ENCODE measurements around the gene STT3B.

Gene STT3B

DNA sequence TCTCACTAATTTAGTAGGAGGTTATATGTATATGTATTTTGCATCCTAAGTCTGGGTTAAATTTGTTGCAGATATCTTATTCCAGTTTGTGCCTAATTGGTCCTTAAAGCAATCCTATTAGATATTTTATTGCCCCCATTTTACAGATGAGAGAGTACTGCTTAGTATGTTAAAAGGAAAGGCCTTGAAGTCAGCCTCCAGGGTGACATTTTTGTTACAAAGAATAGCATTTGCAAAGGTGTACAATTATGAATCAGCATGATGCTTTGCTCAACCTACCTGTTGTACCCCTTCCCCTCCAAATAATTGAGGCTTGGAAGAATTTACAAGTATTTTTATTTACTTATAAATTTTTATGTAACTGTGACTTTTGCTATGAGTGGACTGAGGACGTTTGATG, 14.0 kb downstream of the STT3B start:
- peaks cover 3% of the 10 kb centered on the region in 2 experiments for H3K4me1 ChIP-seq (ENCODE audit: control insufficient read depth in 1 of 2, insufficient read depth in 2 of 2, low read length in 2 of 2)
- H2BK5ac ChIP-seq (ENCODE audit: low read depth, low read length, poor library complexity) = no peak overlapping the region
- no peaks in the 10 kb centered on the region for H3K27me3 ChIP-seq (ENCODE audit: insufficient read depth, low read length)
- H3K9me3 ChIP-seq (ENCODE audit: insufficient read depth, low read depth, low read length) = no peaks in the 10 kb centered on the region
- no CpG with 5 or more reads among the region's 1 CpG for WGBS (ENCODE audit: extremely low coverage, insufficient coverage, insufficient read length)
- no peak overlapping the region for H4K8ac ChIP-seq (ENCODE audit: low read depth, low read length)
- no peak overlapping the region for H3K9ac ChIP-seq (ENCODE audit: low read length)
- peaks cover under 1% of the 10 kb centered on the region for H3K79me2 ChIP-seq (ENCODE audit: control insufficient read depth, insufficient read depth, low read length, poor library complexity)
- peak in 1 of 2 donors; percentile 53 for DNase-seq
- no peak overlapping the region for H2AFZ ChIP-seq (ENCODE audit: insufficient read depth, low read length, poor library complexity)
- H2AK5ac ChIP-seq (ENCODE audit: low read length) = no peak overlapping the region
- peak overlapping the region; percentile 27 for H3K4ac ChIP-seq (ENCODE audit: low read depth, low read length)
- no peak overlapping the region for H4K91ac ChIP-seq (ENCODE audit: low read depth, low read length)
- no peak overlapping the region for H3K27ac ChIP-seq (ENCODE audit: low read depth, low read length)
- H3K18ac ChIP-seq (ENCODE audit: low read length) = no peak overlapping the region
- H3K4me2 ChIP-seq (ENCODE audit: low read length) = no peak overlapping the region
- no peak overlapping the region for H2BK12ac ChIP-seq (ENCODE audit: low read length)
- no peak overlapping the region for H3K4me3 ChIP-seq (ENCODE audit: low read depth, low read length)
- H4K12ac ChIP-seq (ENCODE audit: low read depth, low read length) = no peak overlapping the region
- no peak overlapping the region for H3K23ac ChIP-seq (ENCODE audit: low read length)
- no peaks in the 10 kb centered on the region for H3K79me1 ChIP-seq (ENCODE audit: low read length)
- H3K14ac ChIP-seq (ENCODE audit: low read length) = no peak overlapping the region
- H2BK120ac ChIP-seq (ENCODE audit: insufficient read depth, low read length, poor library complexity) = no peak overlapping the region
- H3K36me3 ChIP-seq (ENCODE audit: control insufficient read depth in 1 of 2, insufficient read depth in 2 of 2, low read length in 2 of 2) = peaks cover 0 to 2% of the 10 kb centered on the region in 2 experiments

GRCh38 chr3:31550452-31551251, 17.9 kb downstream of the STT3B start:
- no peak overlapping the region for H3K23ac ChIP-seq (ENCODE audit: low read length)
- no peaks in the 10 kb centered on the region for H3K36me3 ChIP-seq (ENCODE audit: control insufficient read depth in 1 of 2, insufficient read depth in 2 of 2, low read length in 2 of 2)
- H2BK120ac ChIP-seq (ENCODE audit: insufficient read depth, low read length, poor library complexity) = no peak overlapping the region
- WGBS (ENCODE audit: extremely low coverage, insufficient coverage, insufficient read length) = no CpG with 5 or more reads among the region's 2 CpGs
- no peak overlapping the region for H3K27ac ChIP-seq (ENCODE audit: low read depth, low read length)
- no peak overlapping the region for H3K14ac ChIP-seq (ENCODE audit: low read length)
- no peak overlapping the region for H2BK5ac ChIP-seq (ENCODE audit: low read depth, low read length, poor library complexity)
- no peak overlapping the region for H3K4me2 ChIP-seq (ENCODE audit: low read length)
- no peak overlapping the region for H4K8ac ChIP-seq (ENCODE audit: low read depth, low read length)
- H3K79me2 ChIP-seq (ENCODE audit: control insufficient read depth, insufficient read depth, low read length, poor library complexity) = peaks cover 2% of the 10 kb centered on the region
- H3K18ac ChIP-seq (ENCODE audit: low read length) = no peak overlapping the region
- peak overlapping the region; percentile 86 for H3K4ac ChIP-seq (ENCODE audit: low read depth, low read length)
- no peaks in the 10 kb centered on the region for H3K27me3 ChIP-seq (ENCODE audit: insufficient read depth, low read length)
- no peaks in the 10 kb centered on the region for H3K9me3 ChIP-seq (ENCODE audit: insufficient read depth, low read depth, low read length)
- DNase-seq = peak in 1 of 2 donors; percentile 55
- H3K4me1 ChIP-seq (ENCODE audit: control insufficient read depth in 1 of 2, insufficient read depth in 2 of 2, low read length in 2 of 2) = peaks cover 3% of the 10 kb centered on the region in 2 experiments
- H3K4me3 ChIP-seq (ENCODE audit: low read depth, low read length) = no peak overlapping the region
- no peak overlapping the region for H2AK5ac ChIP-seq (ENCODE audit: low read length)
- H2AFZ ChIP-seq (ENCODE audit: insufficient read depth, low read length, poor library complexity) = no peak overlapping the region
- H3K9ac ChIP-seq (ENCODE audit: low read length) = no peak overlapping the region
- no peak overlapping the region for H4K91ac ChIP-seq (ENCODE audit: low read depth, low read length)
- no peak overlapping the region for H4K12ac ChIP-seq (ENCODE audit: low read depth, low read length)
- H3K79me1 ChIP-seq (ENCODE audit: low read length) = no peaks in the 10 kb centered on the region
- H2BK12ac ChIP-seq (ENCODE audit: low read length) = no peak overlapping the region

DNA sequence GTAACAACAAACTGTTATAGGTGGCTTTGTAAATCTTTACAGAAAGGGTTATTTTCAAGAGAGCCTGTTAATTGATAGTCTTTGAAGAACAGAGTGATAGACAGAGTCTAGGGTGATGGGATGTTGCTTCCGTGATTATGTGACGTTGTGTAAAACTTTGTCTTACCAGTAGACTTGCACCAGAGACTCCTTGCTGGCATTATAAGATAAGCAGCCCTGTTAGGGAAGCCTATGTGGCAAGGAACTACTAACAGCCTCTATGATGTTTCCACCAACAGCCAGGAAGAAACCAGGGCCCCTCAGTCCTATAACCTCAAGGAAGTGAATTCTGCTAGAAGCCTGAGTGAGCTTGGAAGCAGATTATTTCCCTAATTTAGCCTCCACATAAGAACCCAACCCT, 18.9 kb downstream of the STT3B start:
- Histone ChIP-seq H3K9me3 (ENCODE audit: insufficient read depth, low read depth, low read length) (no peaks in the 10 kb centered on the region), H3K4me3 (ENCODE audit: low read depth, low read length) (no peak overlapping the region), H2BK5ac (ENCODE audit: low read depth, low read length, poor library complexity) (no peak overlapping the region), H3K23ac (ENCODE audit: low read length) (no peak overlapping the region), H2AFZ (ENCODE audit: insufficient read depth, low read length, poor library complexity) (no peak overlapping the region), H3K18ac (ENCODE audit: low read length) (no peak overlapping the region), H3K4me2 (ENCODE audit: low read length) (no peak overlapping the region), H4K8ac (ENCODE audit: low read depth, low read length) (no peak overlapping the region), H3K4me1 (ENCODE audit: control insufficient read depth in 1 of 2, insufficient read depth in 2 of 2, low read length in 2 of 2) (no peaks in the 10 kb centered on the region), H3K79me2 (ENCODE audit: control insufficient read depth, insufficient read depth, low read length, poor library complexity) (peaks cover 2% of the 10 kb centered on the region), H2BK12ac (ENCODE audit: low read length) (no peak overlapping the region), H3K14ac (ENCODE audit: low read length) (no peak overlapping the region), H2BK120ac (ENCODE audit: insufficient read depth, low read length, poor library complexity) (no peak overlapping the region), H4K91ac (ENCODE audit: low read depth, low read length) (no peak overlapping the region), H4K12ac (ENCODE audit: low read depth, low read length) (no peak overlapping the region), H3K79me1 (ENCODE audit: low read length) (no peaks in the 10 kb centered on the region), H3K27me3 (ENCODE audit: insufficient read depth, low read length) (no peaks in the 10 kb centered on the region), H3K4ac (ENCODE audit: low read depth, low read length) (peak overlapping the region; percentile 43), H2AK5ac (ENCODE audit: low read length) (no peak overlapping the region), H3K9ac (ENCODE audit: low read length) (no peak overlapping the region), H3K27ac (ENCODE audit: low read depth, low read length) (no peak overlapping the region), H3K36me3 (ENCODE audit: control insufficient read depth in 1 of 2, insufficient read depth in 2 of 2, low read length in 2 of 2) (no peaks in the 10 kb centered on the region)
- DNase-seq = no peak
- no CpG with 5 or more reads among the region's 2 CpGs for WGBS (ENCODE audit: extremely low coverage, insufficient coverage, insufficient read length)

DNA sequence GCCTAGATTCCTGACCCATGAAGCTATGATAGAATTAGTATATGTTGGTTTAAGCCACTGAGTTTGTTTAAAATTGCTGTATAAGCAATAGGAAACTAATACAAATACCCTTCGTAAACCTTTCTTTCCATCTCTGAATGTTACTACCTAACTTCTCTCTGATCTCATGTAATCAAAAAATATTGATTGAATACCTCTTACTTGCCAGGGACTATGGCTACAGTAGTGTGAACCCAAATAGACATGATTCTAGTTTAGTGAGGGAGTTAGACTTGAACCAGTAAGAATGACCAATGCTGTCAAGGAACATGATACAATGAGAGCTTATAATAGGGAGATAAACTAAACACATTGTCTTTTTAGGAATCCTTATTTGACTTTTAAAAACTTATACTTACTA, 19.4 kb downstream of the STT3B start:
- H2AFZ ChIP-seq (ENCODE audit: insufficient read depth, low read length, poor library complexity) = no peak overlapping the region
- H3K14ac ChIP-seq (ENCODE audit: low read length) = no peak overlapping the region
- H2BK12ac ChIP-seq (ENCODE audit: low read length) = no peak overlapping the region
- H3K18ac ChIP-seq (ENCODE audit: low read length) = no peak overlapping the region
- no peaks in the 10 kb centered on the region for H3K79me1 ChIP-seq (ENCODE audit: low read length)
- H3K4me3 ChIP-seq (ENCODE audit: low read depth, low read length) = no peak overlapping the region
- no peak overlapping the region for H4K8ac ChIP-seq (ENCODE audit: low read depth, low read length)
- H3K4me2 ChIP-seq (ENCODE audit: low read length) = no peak overlapping the region
- H3K79me2 ChIP-seq (ENCODE audit: control insufficient read depth, insufficient read depth, low read length, poor library complexity) = peaks cover 2% of the 10 kb centered on the region
- no peaks in the 10 kb centered on the region for H3K27me3 ChIP-seq (ENCODE audit: insufficient read depth, low read length)
- H2BK120ac ChIP-seq (ENCODE audit: insufficient read depth, low read length, poor library complexity) = no peak overlapping the region
- no peaks in the 10 kb centered on the region for H3K9me3 ChIP-seq (ENCODE audit: insufficient read depth, low read depth, low read length)
- no CpG with 5 or more reads among the region's 1 CpG for WGBS (ENCODE audit: extremely low coverage, insufficient coverage, insufficient read length)
- no peak overlapping the region for H3K27ac ChIP-seq (ENCODE audit: low read depth, low read length)
- H3K23ac ChIP-seq (ENCODE audit: low read length) = no peak overlapping the region
- no peaks in the 10 kb centered on the region for H3K36me3 ChIP-seq (ENCODE audit: control insufficient read depth in 1 of 2, insufficient read depth in 2 of 2, low read length in 2 of 2)
- H2BK5ac ChIP-seq (ENCODE audit: low read depth, low read length, poor library complexity) = no peak overlapping the region
- no peak overlapping the region for H4K12ac ChIP-seq (ENCODE audit: low read depth, low read length)
- H3K9ac ChIP-seq (ENCODE audit: low read length) = no peak overlapping the region
- H3K4me1 ChIP-seq (ENCODE audit: control insufficient read depth in 1 of 2, insufficient read depth in 2 of 2, low read length in 2 of 2) = no peaks in the 10 kb centered on the region
- DNase-seq = no peak
- H4K91ac ChIP-seq (ENCODE audit: low read depth, low read length) = no peak overlapping the region
- peak overlapping the region; percentile 43 for H3K4ac ChIP-seq (ENCODE audit: low read depth, low read length)
- no peak overlapping the region for H2AK5ac ChIP-seq (ENCODE audit: low read length)
